IPS DF 6.9 (cell line): ENCODE data around the gene ZNRF3.

Source experiments
- DNase-seq: peaks from one replicate; pipeline ENCODE4 v3.0.0-alpha.2; 2013; ENCODE audit warnings: low read depth, low spot score
- H3K27ac ChIP-seq: one replicate; pipeline ENCODE4 v1.5.1; 2013; ENCODE audit warnings: low read length, control low read depth
- H3K27me3 ChIP-seq: 2 replicates; pipeline ENCODE4 v1.6.1; 2013; ENCODE audit warnings: mild to moderate bottlenecking, low read length; ENCODE audit not compliant: control insufficient read depth, insufficient read depth
- H3K36me3 ChIP-seq: 2 replicates; pipeline ENCODE4 v1.6.1; 2013; ENCODE audit warnings: low read length; ENCODE audit not compliant: control insufficient read depth, insufficient read depth
- H3K4me1 ChIP-seq: 2 replicates; pipeline ENCODE4 v1.6.1; 2013; ENCODE audit warnings: low read length; ENCODE audit not compliant: control insufficient read depth, insufficient read depth
- H3K4me3 ChIP-seq: 2 replicates; pipeline ENCODE4 v1.5.1; 2013; ENCODE audit warnings: mild to moderate bottlenecking, low read length
- H3K9me3 ChIP-seq: 2 replicates; pipeline ENCODE4 v1.6.1; 2013; ENCODE audit warnings: low read length, inconsistent platforms; ENCODE audit not compliant: control insufficient read depth, insufficient read depth
- WGBS: extraction: QIAGEN DNeasy Blood & Tissue Kit; methylation state at CpG from one replicate; pipeline ENCODE4 v1.1.7; 2013; ENCODE audit warnings: mixed read lengths, missing lambda C conversion rate; ENCODE audit not compliant: insufficient read length, insufficient coverage; 5-methylcytosine and 5-hydroxymethylcytosine counted together

The ZNRF3 gene

DNA sequence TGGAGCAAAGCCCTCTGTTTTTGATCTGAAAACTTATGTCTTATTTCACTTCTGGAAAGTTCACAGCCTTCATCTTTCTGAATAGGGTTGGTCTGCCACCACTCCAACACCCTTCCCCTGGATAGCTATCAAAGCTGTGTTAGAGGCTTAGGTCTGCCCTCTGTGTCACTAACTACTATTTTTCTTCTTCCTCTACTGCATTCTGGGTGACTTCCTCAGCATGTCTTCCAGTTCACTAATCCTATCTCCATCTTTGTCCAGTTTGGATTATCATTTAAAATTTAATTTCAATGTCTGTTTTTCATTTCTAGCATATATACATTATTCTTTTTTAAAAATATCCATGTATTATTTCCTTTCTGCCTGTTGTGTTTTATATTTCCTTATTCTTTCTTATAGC lies 84.6 kb downstream of the ZNRF3 start:
- Histone ChIP-seq H3K27ac (no peak overlapping the region), H3K27me3 (no peaks in the 10 kb centered on the region), H3K36me3 (no peaks in the 10 kb centered on the region), H3K9me3 (no peaks in the 10 kb centered on the region), H3K4me3 (no peak overlapping the region), H3K4me1 (peaks cover 7% of the 10 kb centered on the region)
- no peak for DNase-seq

DNA sequence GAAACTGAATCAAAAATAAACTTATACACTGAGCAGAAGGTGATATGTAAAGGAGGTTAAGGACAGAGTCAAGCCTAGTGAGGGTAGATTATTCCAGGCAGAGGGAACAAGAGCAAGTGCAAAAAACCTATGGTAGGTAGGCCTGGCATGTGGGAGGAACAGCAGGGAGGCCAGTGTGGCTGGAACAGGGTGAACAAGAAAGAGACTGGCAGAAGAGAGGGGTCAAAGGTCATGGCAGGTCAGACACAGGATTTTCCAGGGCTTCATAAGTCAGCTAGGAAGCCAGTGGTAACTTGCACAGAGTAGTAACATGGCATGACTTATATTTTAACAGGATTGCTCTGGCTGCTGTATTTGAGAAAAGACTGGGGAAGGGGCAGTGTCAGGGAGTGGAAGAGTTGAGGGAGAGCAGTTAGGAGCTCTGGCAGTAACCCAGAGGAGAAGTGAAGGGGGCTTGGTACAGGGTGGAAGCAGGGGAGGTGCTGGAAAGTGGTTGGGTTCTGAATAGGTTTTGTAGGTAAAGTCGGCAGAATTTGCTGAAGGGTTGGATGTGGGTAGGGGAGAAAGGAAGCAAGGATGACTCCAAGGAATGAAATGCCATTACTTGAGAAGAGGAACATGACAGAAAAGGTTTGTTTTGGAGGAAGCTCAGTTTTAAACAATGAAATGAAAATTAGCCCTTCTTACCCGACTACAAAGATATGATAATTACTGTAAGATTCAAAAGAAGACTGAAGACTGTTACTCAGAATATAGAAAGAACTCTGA lies 86.2 kb downstream of the ZNRF3 start:
- no peaks in the 10 kb centered on the region for H3K9me3 ChIP-seq
- H3K36me3 ChIP-seq = no peaks in the 10 kb centered on the region
- no peaks in the 10 kb centered on the region for H3K27me3 ChIP-seq
- peaks cover 6% of the 10 kb centered on the region for H3K4me1 ChIP-seq
- DNase-seq = no peak
- H3K27ac ChIP-seq = no peak overlapping the region
- WGBS = no CpG with 5 or more reads among the region's 2 CpGs
- H3K4me3 ChIP-seq = no peak overlapping the region

GRCh38 chr22:28973352-28973751 lies 90.0 kb downstream of the ZNRF3 start:
- H3K4me3 ChIP-seq = no peak overlapping the region
- peaks cover 4% of the 10 kb centered on the region for H3K4me1 ChIP-seq
- DNase-seq = no peak
- no CpG with 5 or more reads among the region's 3 CpGs for WGBS
- no peaks in the 10 kb centered on the region for H3K36me3 ChIP-seq
- H3K27me3 ChIP-seq = no peaks in the 10 kb centered on the region
- no peak overlapping the region for H3K27ac ChIP-seq
- no peaks in the 10 kb centered on the region for H3K9me3 ChIP-seq

- no peaks in the 10 kb centered on the region for H3K36me3 ChIP-seq
- no peaks in the 10 kb centered on the region for H3K9me3 ChIP-seq
- WGBS = no CpG with 5 or more reads among the region's 4 CpGs
- no peak for DNase-seq
- H3K27me3 ChIP-seq = no peaks in the 10 kb centered on the region
- no peak overlapping the region for H3K4me3 ChIP-seq
- H3K27ac ChIP-seq = no peak overlapping the region
- peaks cover 1% of the 10 kb centered on the region; the same call in 1 of the 2 replicates for H3K4me1 ChIP-seq
These were observed 93.7 kb downstream of the ZNRF3 start for GRCh38 chr22:28977060-28977459.

DNA sequence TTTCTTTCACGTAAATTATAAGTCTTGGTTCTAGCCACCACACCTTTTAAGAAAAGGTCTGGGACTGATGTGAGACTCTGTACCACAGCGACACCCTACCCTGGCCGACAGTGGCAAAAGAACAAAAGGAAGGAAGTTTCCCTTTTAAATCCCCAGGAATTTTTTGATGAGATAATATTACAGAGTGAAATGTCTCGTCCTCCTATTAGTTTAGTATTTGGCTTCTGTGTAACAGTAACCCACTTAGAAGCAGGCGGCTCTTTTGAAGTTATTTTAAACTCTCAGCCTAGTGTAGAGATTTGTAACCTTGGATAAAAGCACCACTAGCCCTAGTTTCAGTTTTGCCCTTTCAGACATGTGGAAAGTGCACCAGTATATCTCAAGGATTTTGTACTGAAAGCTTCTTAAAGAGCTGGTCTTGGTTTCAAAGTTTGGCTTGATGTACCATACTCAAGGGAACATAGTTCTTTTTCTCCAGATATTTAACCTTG lies 94.2 kb downstream of the ZNRF3 start:
- Histone ChIP-seq H3K27ac (no peak overlapping the region), H3K9me3 (no peaks in the 10 kb centered on the region), H3K36me3 (no peaks in the 10 kb centered on the region), H3K4me1 (peaks cover 1% of the 10 kb centered on the region; the same call in 1 of the 2 replicates), H3K27me3 (no peaks in the 10 kb centered on the region), H3K4me3 (no peak overlapping the region)
- no CpG with 5 or more reads among the region's 5 CpGs for WGBS
- no peak for DNase-seq

DNA sequence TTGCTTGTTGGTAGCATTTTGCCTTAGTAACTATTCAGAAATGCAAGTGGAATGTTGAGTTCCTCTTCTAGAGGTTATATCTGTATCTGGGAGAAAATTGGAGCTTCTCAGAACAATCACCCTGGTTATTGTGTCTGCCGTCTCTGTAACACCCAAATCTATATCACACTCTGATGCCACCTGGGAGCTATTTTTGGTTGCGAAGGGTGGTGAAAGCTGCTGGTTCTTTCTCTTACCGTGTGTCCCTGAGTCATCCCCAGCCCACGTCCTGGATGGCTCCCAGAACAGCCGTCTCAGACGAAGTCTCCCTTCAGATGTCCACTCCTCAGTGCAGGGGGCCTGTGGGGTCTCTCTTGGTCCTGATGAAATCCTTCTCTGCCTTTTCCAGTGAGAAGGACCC lies 94.8 kb downstream of the ZNRF3 start:
- WGBS = no CpG with 5 or more reads among the region's 6 CpGs
- H3K9me3 ChIP-seq = no peaks in the 10 kb centered on the region
- no peak overlapping the region for H3K4me3 ChIP-seq
- peaks cover 2% of the 10 kb centered on the region; the same call in 1 of the 2 replicates for H3K4me1 ChIP-seq
- H3K27ac ChIP-seq = no peak overlapping the region
- DNase-seq = no peak
- H3K36me3 ChIP-seq = no peaks in the 10 kb centered on the region
- H3K27me3 ChIP-seq = no peaks in the 10 kb centered on the region

GRCh38 chr22:28978863-28979796 lies 95.8 kb downstream of the ZNRF3 start:
- no CpG with 5 or more reads among the region's 4 CpGs for WGBS

GRCh38 chr22:28980326-28980725 lies 97.0 kb downstream of the ZNRF3 start:
- H3K4me3 ChIP-seq = no peak overlapping the region
- no peak overlapping the region for H3K27ac ChIP-seq
- H3K9me3 ChIP-seq = no peaks in the 10 kb centered on the region
- DNase-seq = no peak
- H3K4me1 ChIP-seq = peaks cover 5% of the 10 kb centered on the region; the same call in 1 of the 2 replicates
- H3K27me3 ChIP-seq = no peaks in the 10 kb centered on the region
- H3K36me3 ChIP-seq = no peaks in the 10 kb centered on the region

More at GRCh38 chr22:28978863-28979796, 95.8 kb downstream of the ZNRF3 start:
- no peaks in the 10 kb centered on the region for H3K27me3 ChIP-seq
- H3K27ac ChIP-seq = no peak overlapping the region
- H3K36me3 ChIP-seq = no peaks in the 10 kb centered on the region
- DNase-seq = no peak
- no peaks in the 10 kb centered on the region for H3K9me3 ChIP-seq
- H3K4me3 ChIP-seq = no peak overlapping the region
- peaks cover 5% of the 10 kb centered on the region; the same call in 1 of the 2 replicates for H3K4me1 ChIP-seq

DNA sequence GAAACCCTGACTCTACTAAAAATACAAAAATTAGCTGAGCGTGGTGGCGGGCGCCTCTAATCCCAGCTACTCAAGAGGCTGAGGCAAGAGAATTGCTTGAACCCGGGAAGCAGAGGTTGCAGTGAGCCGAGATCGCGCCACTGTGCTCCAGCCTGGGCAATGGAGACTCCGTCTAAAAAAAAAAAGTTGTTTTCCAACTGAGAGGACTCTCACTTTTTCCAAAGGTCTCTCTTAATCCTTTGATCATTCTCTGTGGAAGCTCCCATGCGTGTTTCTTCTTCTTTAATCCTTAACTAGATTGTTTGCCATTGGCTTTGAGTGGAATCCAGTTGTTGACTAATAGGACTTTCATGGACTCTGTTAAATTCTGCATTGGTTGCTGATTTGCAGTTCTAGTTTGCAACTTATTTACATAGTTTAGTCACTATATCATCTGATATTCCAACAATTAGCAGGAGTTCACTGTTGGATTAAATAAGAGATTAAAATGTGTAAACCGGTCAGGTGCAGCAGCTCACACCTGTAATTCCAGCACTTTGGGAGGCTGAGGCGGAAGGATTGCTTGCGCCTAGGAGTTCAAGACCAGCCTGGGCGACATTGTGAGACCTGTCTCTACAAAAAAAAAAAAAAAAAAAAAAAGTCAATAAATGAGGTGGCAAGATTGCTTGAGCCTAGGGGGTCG lies 98.6 kb downstream of the ZNRF3 start:
- Histone ChIP-seq H3K27me3 (no peaks in the 10 kb centered on the region), H3K9me3 (no peaks in the 10 kb centered on the region), H3K27ac (no peak overlapping the region), H3K4me3 (no peak overlapping the region), H3K36me3 (no peaks in the 10 kb centered on the region), H3K4me1 (peaks cover 5% of the 10 kb centered on the region)
- WGBS = no CpG with 5 or more reads among the region's 14 CpGs
- no peak for DNase-seq

GRCh38 chr22:28983190-28983589 lies 99.8 kb downstream of the ZNRF3 start:
- no peak for DNase-seq
- Histone ChIP-seq H3K27me3 (no peaks in the 10 kb centered on the region; the same call in 1 of the 2 replicates), H3K4me3 (no peak overlapping the region), H3K36me3 (no peaks in the 10 kb centered on the region), H3K27ac (no peak overlapping the region), H3K9me3 (no peaks in the 10 kb centered on the region), H3K4me1 (peaks cover 4% of the 10 kb centered on the region)
- WGBS = no CpG with 5 or more reads among the region's 7 CpGs
